GM21390 (cell line): ENCODE data around the gene CABLES2.

ENCODE experiments used
- ATAC-seq: cut with Tn5 transposase; IDR thresholded peaks from one replicate; pipeline ENCODE4 v1.9.1; 2021; ENCODE audit not compliant: unreplicated experiment

Gene CABLES2

GRCh38 chr20:62405108-62405980 is 1.7 kb downstream of the CABLES2 start:
- no peak for ATAC-seq

GRCh38 chr20:62404761-62405107 is 2.4 kb downstream of the CABLES2 start:
- no peak for ATAC-seq

- no peak for ATAC-seq
Measured at GRCh38 chr20:62404112-62404665, 2.9 kb downstream of the CABLES2 start.

GRCh38 chr20:62403331-62403730 is 3.8 kb downstream of the CABLES2 start:
- no peak for ATAC-seq

- ATAC-seq = no peak
Measured at GRCh38 chr20:62402456-62403150, 4.5 kb downstream of the CABLES2 start.

- no peak for ATAC-seq
Measured at GRCh38 chr20:62401331-62401779, 5.7 kb downstream of the CABLES2 start.

- no peak for ATAC-seq
Measured at GRCh38 chr20:62400541-62400940, 6.5 kb downstream of the CABLES2 start.

GRCh38 chr20:62400021-62400420 is 7.1 kb downstream of the CABLES2 start:
- ATAC-seq = no peak

GRCh38 chr20:62398120-62398821 is 8.8 kb downstream of the CABLES2 start:
- ATAC-seq = no peak

- ATAC-seq = no peak
Measured at GRCh38 chr20:62396367-62397239, 10.5 kb downstream of the CABLES2 start.

GRCh38 chr20:62395311-62396242 is 11.5 kb downstream of the CABLES2 start:
- no peak for ATAC-seq

GRCh38 chr20:62394248-62395245 is 12.5 kb downstream of the CABLES2 start:
- ATAC-seq = no peak

GRCh38 chr20:62393830-62394229 is 13.3 kb downstream of the CABLES2 start:
- no peak for ATAC-seq

- ATAC-seq = no peak
Measured at GRCh38 chr20:62393335-62393665, 13.8 kb downstream of the CABLES2 start.

- ATAC-seq = no peak
Measured at GRCh38 chr20:62392621-62393334, 14.3 kb downstream of the CABLES2 start.

GRCh38 chr20:62392077-62392418 is 15.0 kb downstream of the CABLES2 start:
- ATAC-seq = no peak

GRCh38 chr20:62391165-62392076 is 15.7 kb downstream of the CABLES2 start:
- no peak for ATAC-seq
